ENCODE measurements around the gene UBTD1. TPM values are rescaled to one million over a fixed set of nuclear protein-coding genes. Genes with fewer than 3 reads are reported as not detected.
A peak's percentile ranks its signal among the peaks of the same experiment; 100 is the strongest.

UBTD1 gene
- total RNA-seq: 3.5 TPM
- 23.6 TPM for polyA plus RNA-seq

GRCh38 chr10:97498841-97499560 is at the start of gene UBTD1:
Gene UBTD1, plus strand, starts transcription at chr10:97498924. Its CDS starts 280 bp downstream, at chr10:97499204.
- peak; percentile 17 for DNase-seq (ENCODE audit: extremely low spot score)
- no peaks in the 10 kb centered on the region for H3K36me3 ChIP-seq (ENCODE audit: insufficient read depth)
- H3K4me3 ChIP-seq (ENCODE audit: low read depth, low read length): peak within 1 kb of the TSS; percentile 83
- WGBS: under 1% methylated on average over 66 of the region's 66 CpGs
- no peaks in the 10 kb centered on the region for H3K4me1 ChIP-seq (ENCODE audit: insufficient read depth)
- peak within 1 kb of the TSS; percentile 93 for H3K27ac ChIP-seq (ENCODE audit: low read depth)

- Histone ChIP-seq H3K27ac (ENCODE audit: low read depth) (no peak overlapping the region), H3K4me1 (ENCODE audit: insufficient read depth) (no peaks in the 10 kb centered on the region), H3K4me3 (ENCODE audit: low read depth, low read length) (no peak overlapping the region), H3K36me3 (ENCODE audit: insufficient read depth) (no peaks in the 10 kb centered on the region)
- WGBS: 77% methylated on average over 2 of the region's 2 CpGs
- DNase-seq (ENCODE audit: extremely low spot score): no peak
These were observed 47.9 kb upstream of the UBTD1 start for GRCh38 chr10:97450828-97451227.

- H3K4me1 ChIP-seq (ENCODE audit: insufficient read depth): no peaks in the 10 kb centered on the region
- 93% methylated on average over 17 of the region's 17 CpGs for WGBS
- H3K27ac ChIP-seq (ENCODE audit: low read depth): no peak overlapping the region
- DNase-seq (ENCODE audit: extremely low spot score): no peak
- no peak overlapping the region for H3K4me3 ChIP-seq (ENCODE audit: low read depth, low read length)
- H3K36me3 ChIP-seq (ENCODE audit: insufficient read depth): no peaks in the 10 kb centered on the region
These were observed 47.1 kb upstream of the UBTD1 start for GRCh38 chr10:97451605-97452004.

GRCh38 chr10:97452352-97452751 is 46.4 kb upstream of the UBTD1 start:
- WGBS: 91% methylated on average over 6 of the region's 6 CpGs
- no peaks in the 10 kb centered on the region for H3K36me3 ChIP-seq (ENCODE audit: insufficient read depth)
- no peaks in the 10 kb centered on the region for H3K4me1 ChIP-seq (ENCODE audit: insufficient read depth)

GRCh38 chr10:97454330-97455036 is 44.2 kb upstream of the UBTD1 start:
- peak; percentile 58 for DNase-seq (ENCODE audit: extremely low spot score)
- no peaks in the 10 kb centered on the region for H3K4me1 ChIP-seq (ENCODE audit: insufficient read depth)
- 74% methylated on average over 3 of the region's 3 CpGs for WGBS
- no peaks in the 10 kb centered on the region for H3K36me3 ChIP-seq (ENCODE audit: insufficient read depth)
- H3K4me3 ChIP-seq (ENCODE audit: low read depth, low read length): no peak overlapping the region
- H3K27ac ChIP-seq (ENCODE audit: low read depth): no peak overlapping the region

More at GRCh38 chr10:97452352-97452751, 46.4 kb upstream of the UBTD1 start:
- Histone ChIP-seq H3K4me3 (ENCODE audit: low read depth, low read length) (no peak overlapping the region), H3K27ac (ENCODE audit: low read depth) (no peak overlapping the region)
- no peak for DNase-seq (ENCODE audit: extremely low spot score)

GRCh38 chr10:97456034-97456685 is 42.6 kb upstream of the UBTD1 start:
- WGBS: 67% methylated on average over 5 of the region's 5 CpGs
- peaks cover 2% of the 10 kb centered on the region for H3K36me3 ChIP-seq (ENCODE audit: insufficient read depth)
- H3K4me1 ChIP-seq (ENCODE audit: insufficient read depth): no peaks in the 10 kb centered on the region
- H3K27ac ChIP-seq (ENCODE audit: low read depth): no peak overlapping the region
- H3K4me3 ChIP-seq (ENCODE audit: low read depth, low read length): no peak overlapping the region
- DNase-seq (ENCODE audit: extremely low spot score): no peak

GRCh38 chr10:97456686-97457065 is 42.0 kb upstream of the UBTD1 start:
- no peak overlapping the region for H3K27ac ChIP-seq (ENCODE audit: low read depth)
- DNase-seq (ENCODE audit: extremely low spot score): no peak
- WGBS: 72% methylated on average over 3 of the region's 3 CpGs
- H3K4me3 ChIP-seq (ENCODE audit: low read depth, low read length): no peak overlapping the region
- H3K4me1 ChIP-seq (ENCODE audit: insufficient read depth): no peaks in the 10 kb centered on the region
- H3K36me3 ChIP-seq (ENCODE audit: insufficient read depth): peaks cover 2% of the 10 kb centered on the region

- 95% methylated on average over 7 of the region's 7 CpGs for WGBS
- no peak overlapping the region for H3K27ac ChIP-seq (ENCODE audit: low read depth)
- H3K36me3 ChIP-seq (ENCODE audit: insufficient read depth): peaks cover 3% of the 10 kb centered on the region
- DNase-seq (ENCODE audit: extremely low spot score): no peak
- no peaks in the 10 kb centered on the region for H3K4me1 ChIP-seq (ENCODE audit: insufficient read depth)
- H3K4me3 ChIP-seq (ENCODE audit: low read depth, low read length): no peak overlapping the region
These were observed 39.6 kb upstream of the UBTD1 start for GRCh38 chr10:97459111-97459510.

GRCh38 chr10:97459933-97460332 is 38.8 kb upstream of the UBTD1 start:
- no peak overlapping the region for H3K27ac ChIP-seq (ENCODE audit: low read depth)
- H3K4me3 ChIP-seq (ENCODE audit: low read depth, low read length): no peak overlapping the region
- no peaks in the 10 kb centered on the region for H3K4me1 ChIP-seq (ENCODE audit: insufficient read depth)
- WGBS: 76% methylated on average over 7 of the region's 7 CpGs
- H3K36me3 ChIP-seq (ENCODE audit: insufficient read depth): peaks cover 7% of the 10 kb centered on the region
- no peak for DNase-seq (ENCODE audit: extremely low spot score)

GRCh38 chr10:97462309-97462708 is 36.4 kb upstream of the UBTD1 start:
- Histone ChIP-seq H3K4me1 (ENCODE audit: insufficient read depth) (no peaks in the 10 kb centered on the region), H3K27ac (ENCODE audit: low read depth) (no peak overlapping the region), H3K4me3 (ENCODE audit: low read depth, low read length) (no peak overlapping the region), H3K36me3 (ENCODE audit: insufficient read depth) (peaks cover 13% of the 10 kb centered on the region)
- 94% methylated on average over 2 of the region's 2 CpGs for WGBS
- no peak for DNase-seq (ENCODE audit: extremely low spot score)

GRCh38 chr10:97463363-97464132 is 35.2 kb upstream of the UBTD1 start:
- no peak overlapping the region for H3K4me3 ChIP-seq (ENCODE audit: low read depth, low read length)
- DNase-seq (ENCODE audit: extremely low spot score): no peak
- WGBS: 84% methylated on average over 4 of the region's 4 CpGs
- peaks cover 13% of the 10 kb centered on the region for H3K36me3 ChIP-seq (ENCODE audit: insufficient read depth)
- no peaks in the 10 kb centered on the region for H3K4me1 ChIP-seq (ENCODE audit: insufficient read depth)
- no peak overlapping the region for H3K27ac ChIP-seq (ENCODE audit: low read depth)

- Histone ChIP-seq H3K27ac (ENCODE audit: low read depth) (no peak overlapping the region), H3K36me3 (ENCODE audit: insufficient read depth) (peaks cover 15% of the 10 kb centered on the region), H3K4me3 (ENCODE audit: low read depth, low read length) (no peak overlapping the region), H3K4me1 (ENCODE audit: insufficient read depth) (no peaks in the 10 kb centered on the region)
- no peak for DNase-seq (ENCODE audit: extremely low spot score)
- 54% methylated on average over 1 of the region's 1 CpG for WGBS
These were observed 34.5 kb upstream of the UBTD1 start for GRCh38 chr10:97464226-97464625.

GRCh38 chr10:97465982-97466381 is 32.7 kb upstream of the UBTD1 start:
- no peak overlapping the region for H3K27ac ChIP-seq (ENCODE audit: low read depth)

More at GRCh38 chr10:97465982-97466381, 32.7 kb upstream of the UBTD1 start:
- no peak overlapping the region for H3K4me3 ChIP-seq (ENCODE audit: low read depth, low read length)
- 89% methylated on average over 7 of the region's 7 CpGs for WGBS
- H3K36me3 ChIP-seq (ENCODE audit: insufficient read depth): peaks cover 12% of the 10 kb centered on the region
- no peaks in the 10 kb centered on the region for H3K4me1 ChIP-seq (ENCODE audit: insufficient read depth)
- DNase-seq (ENCODE audit: extremely low spot score): no peak

Data from urinary bladder (tissue), 4 donors.